ENCODE results near the gene C2orf68. TPM values are rescaled to one million over a fixed set of nuclear protein-coding genes. Genes with fewer than 3 reads are reported as not detected.

The C2orf68 gene
- total and polyA plus RNA-seq, 2 donors (not counting 1 experiment from before 2014, with no cell fraction given) = 15.4 to 26.1 TPM

- H3K27me3 ChIP-seq (ENCODE audit: control insufficient read depth, insufficient read depth, low read length) = no peaks in the 10 kb centered on the region
- H4K20me1 ChIP-seq (ENCODE audit: control insufficient read depth, extremely low read depth, insufficient read depth, low read length) = no peaks in the 10 kb centered on the region
- peak overlapping the region; percentile 86 for H3K9ac ChIP-seq (ENCODE audit: insufficient read depth, low read length)
- H3K27ac ChIP-seq (ENCODE audit: insufficient read depth, low read length) = peak overlapping the region; percentile 88
- peaks cover 26% of the 10 kb centered on the region for H3K79me2 ChIP-seq (ENCODE audit: control insufficient read depth, insufficient read depth, low read length)
- no peaks in the 10 kb centered on the region for H3K9me3 ChIP-seq (ENCODE audit: control insufficient read depth, insufficient read depth, low read depth, low read length)
- no peak overlapping the region for H2AFZ ChIP-seq (ENCODE audit: low read length)
- peak overlapping the region; percentile 49 to 95 (median 81) for H3K4me3 ChIP-seq (replicated peaks in 1 of 4; ENCODE audit: control extremely low read depth in 1 of 4, insufficient read depth in 1 of 4, low read depth in 3 of 4, low read length in 4 of 4)
- peaks cover 24% of the 10 kb centered on the region for H3K4me1 ChIP-seq (ENCODE audit: control insufficient read depth, extremely low read depth, insufficient read depth, low read length)
- peak overlapping the region; percentile 80 for H3K4me2 ChIP-seq (ENCODE audit: extremely low read depth, insufficient read depth, low read length)
- H3K36me3 ChIP-seq (ENCODE audit: control insufficient read depth, insufficient read depth, low read length) = peaks cover 21% of the 10 kb centered on the region
- TF ChIP-seq EZH2 (IDR thresholded peaks at IDR 0.05; ENCODE audit: low read length, missing control alignments) (no peak), CTCF (conservative IDR thresholded peaks at IDR 0.05 in 1 of 2, IDR thresholded peaks at IDR 0.05 in 1 of 2; ENCODE audit: low read depth in 1 of 2, low read length in 2 of 2) (no peak)
- DNase-seq (ENCODE audit: low read depth in 2 of 2) = no peak
Observed at GRCh38 chr2:85596026-85596333, 15.9 kb downstream of the C2orf68 start.

GRCh38 chr2:85595301-85596025 lies 16.4 kb downstream of the C2orf68 start, which contains the start of gene RNF181:
RNF181 (plus strand) TSS chr2:85595745; CDS start chr2:85595764, 19 bp downstream.
- Histone ChIP-seq H3K4me3 (replicated peaks in 1 of 4; ENCODE audit: control extremely low read depth in 1 of 4, insufficient read depth in 1 of 4, low read depth in 3 of 4, low read length in 4 of 4) (peak within 1 kb of the TSS; percentile 49 to 95 (median 81)), H3K4me1 (ENCODE audit: control insufficient read depth, extremely low read depth, insufficient read depth, low read length) (peaks cover 29% of the 10 kb centered on the region), H3K9ac (ENCODE audit: insufficient read depth, low read length) (peak within 1 kb of the TSS; percentile 86), H4K20me1 (ENCODE audit: control insufficient read depth, extremely low read depth, insufficient read depth, low read length) (no peaks in the 10 kb centered on the region), H3K36me3 (ENCODE audit: control insufficient read depth, insufficient read depth, low read length) (peaks cover 21% of the 10 kb centered on the region), H3K9me3 (ENCODE audit: control insufficient read depth, insufficient read depth, low read depth, low read length) (no peaks in the 10 kb centered on the region), H3K27me3 (ENCODE audit: control insufficient read depth, insufficient read depth, low read length) (no peaks in the 10 kb centered on the region), H2AFZ (ENCODE audit: low read length) (peak within 1 kb of the TSS; percentile 51), H3K79me2 (ENCODE audit: control insufficient read depth, insufficient read depth, low read length) (peaks cover 26% of the 10 kb centered on the region), H3K4me2 (ENCODE audit: extremely low read depth, insufficient read depth, low read length) (peak within 1 kb of the TSS; percentile 84), H3K27ac (ENCODE audit: insufficient read depth, low read length) (peak within 1 kb of the TSS; percentile 88)
- TF ChIP-seq EZH2 (IDR thresholded peaks at IDR 0.05; ENCODE audit: low read length, missing control alignments) (no peak), CTCF (conservative IDR thresholded peaks at IDR 0.05 in 1 of 2, IDR thresholded peaks at IDR 0.05 in 1 of 2; ENCODE audit: low read depth in 1 of 2, low read length in 2 of 2) (no peak)
- DNase-seq (ENCODE audit: low read depth in 2 of 2) = peak; percentile 99

- Histone ChIP-seq H3K27me3 (ENCODE audit: control insufficient read depth, insufficient read depth, low read length) (no peaks in the 10 kb centered on the region), H3K4me2 (ENCODE audit: extremely low read depth, insufficient read depth, low read length) (peak overlapping the region; percentile 84), H3K36me3 (ENCODE audit: control insufficient read depth, insufficient read depth, low read length) (peaks cover 19% of the 10 kb centered on the region), H4K20me1 (ENCODE audit: control insufficient read depth, extremely low read depth, insufficient read depth, low read length) (no peaks in the 10 kb centered on the region), H3K9ac (ENCODE audit: insufficient read depth, low read length) (peak overlapping the region; percentile 70), H3K27ac (ENCODE audit: insufficient read depth, low read length) (peak overlapping the region; percentile 88), H2AFZ (ENCODE audit: low read length) (peak overlapping the region; percentile 51), H3K79me2 (ENCODE audit: control insufficient read depth, insufficient read depth, low read length) (peaks cover 26% of the 10 kb centered on the region), H3K4me1 (ENCODE audit: control insufficient read depth, extremely low read depth, insufficient read depth, low read length) (peaks cover 34% of the 10 kb centered on the region), H3K9me3 (ENCODE audit: control insufficient read depth, insufficient read depth, low read depth, low read length) (no peaks in the 10 kb centered on the region), H3K4me3 (replicated peaks in 1 of 4; ENCODE audit: control extremely low read depth in 1 of 4, insufficient read depth in 1 of 4, low read depth in 3 of 4, low read length in 4 of 4) (peak overlapping the region; percentile 43 to 95 (median 64))
- no peak for DNase-seq (ENCODE audit: low read depth in 2 of 2)
- TF ChIP-seq CTCF (conservative IDR thresholded peaks at IDR 0.05 in 1 of 2, IDR thresholded peaks at IDR 0.05 in 1 of 2; ENCODE audit: low read depth in 1 of 2, low read length in 2 of 2) = no peak
- no peak for TF ChIP-seq EZH2 (IDR thresholded peaks at IDR 0.05; ENCODE audit: low read length, missing control alignments)
Observed at GRCh38 chr2:85594715-85595300, 17.1 kb downstream of the C2orf68 start.
